Stimulated activated CD4-positive, alpha-beta T cell treated with anti-CD3 and anti-CD28 coated beads, Interleukin-4, amount 100 ng/mL, for 4 hours (primary cell): ENCODE measurements around the gene FAH.

Experiments
- DNase-seq, 2 experiments: peaks; one replicate each; pipeline ENCODE4 v3.0.0-alpha.2; 2020

The FAH gene

GRCh38 chr15:80174017-80174746 is 21.4 kb downstream of the FAH start:
- DNase-seq, result no peak

GRCh38 chr15:80175436-80175835 is 22.6 kb downstream of the FAH start:
- no peak for DNase-seq

- DNase-seq, result no peak
These were observed 23.6 kb downstream of the FAH start for GRCh38 chr15:80176443-80176842.

GRCh38 chr15:80177156-80177555 is 24.4 kb downstream of the FAH start:
- no peak for DNase-seq

- no peak for DNase-seq
These were observed 26.4 kb downstream of the FAH start for GRCh38 chr15:80179025-80179759.

- DNase-seq, result no peak
These were observed 27.1 kb downstream of the FAH start for GRCh38 chr15:80179935-80180334.

- no peak for DNase-seq
These were observed 27.7 kb downstream of the FAH start for GRCh38 chr15:80180468-80180867.

GRCh38 chr15:80180986-80181385 is 28.2 kb downstream of the FAH start:
- no peak for DNase-seq

GRCh38 chr15:80182611-80183261 is 29.9 kb downstream of the FAH start:
- DNase-seq, result no peak

GRCh38 chr15:80183306-80183705 is 30.5 kb downstream of the FAH start:
- no peak for DNase-seq

- DNase-seq, result no peak
These were observed 31.1 kb downstream of the FAH start for GRCh38 chr15:80183886-80184285.

GRCh38 chr15:80184554-80184953 is 31.8 kb downstream of the FAH start:
- DNase-seq, result no peak

GRCh38 chr15:80185152-80185551 is 32.4 kb downstream of the FAH start:
- no peak for DNase-seq

GRCh38 chr15:80186066-80186465 is 33.3 kb downstream of the FAH start:
- DNase-seq, result no peak

GRCh38 chr15:80186597-80186996 is 33.8 kb downstream of the FAH start:
- DNase-seq, result no peak

GRCh38 chr15:80188251-80188650 is 35.5 kb downstream of the FAH start:
- no peak for DNase-seq

- no peak for DNase-seq
These were observed 38.4 kb downstream of the FAH start for GRCh38 chr15:80191198-80191597.

- no peak for DNase-seq
These were observed 39.2 kb downstream of the FAH start for GRCh38 chr15:80191897-80192595.

GRCh38 chr15:80194186-80194585 is 41.4 kb downstream of the FAH start:
- no peak for DNase-seq

- DNase-seq, result no peak
These were observed 42.1 kb downstream of the FAH start for GRCh38 chr15:80194914-80195313.

- DNase-seq, result no peak
These were observed 46.6 kb downstream of the FAH start for GRCh38 chr15:80199366-80199765.

- DNase-seq, result no peak
These were observed 47.1 kb downstream of the FAH start for GRCh38 chr15:80199869-80200268.

- no peak for DNase-seq
These were observed 48.6 kb downstream of the FAH start for GRCh38 chr15:80201256-80202015.
